ENCODE results near the gene KLHL12.

KLHL12 gene

DNA sequence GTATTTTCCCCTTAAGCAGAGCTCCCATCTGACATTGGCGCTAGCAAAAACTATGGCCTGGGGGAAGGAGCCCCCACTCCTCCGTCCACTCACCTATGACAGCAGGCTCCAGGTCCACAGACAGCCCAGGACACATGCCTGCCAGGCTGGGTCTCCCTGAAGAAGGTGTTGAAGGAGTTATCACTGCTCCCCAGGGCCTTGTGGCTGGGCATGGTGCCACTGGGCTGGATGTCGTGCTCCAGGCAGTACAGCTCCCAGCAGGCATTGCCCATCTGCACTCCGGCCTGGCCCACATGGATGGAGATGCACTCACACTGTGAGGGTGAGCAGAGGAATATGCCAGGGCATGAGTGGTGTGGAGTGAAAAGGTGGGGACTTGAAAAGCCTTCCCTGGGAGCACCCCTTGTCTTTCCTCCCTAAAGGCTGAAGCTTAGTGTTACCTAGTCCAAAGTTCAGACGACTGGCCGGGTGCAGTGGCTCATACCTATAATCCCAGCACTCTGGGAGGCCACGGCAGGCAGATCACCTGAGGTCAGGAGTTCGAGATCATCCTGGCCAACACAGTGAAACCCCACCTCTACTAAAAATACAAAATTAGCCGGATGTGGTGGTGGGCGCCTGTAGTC is 68.1 kb downstream of the KLHL12 start:
- TF ChIP-seq CTCF (conservative IDR thresholded peaks at IDR 0.05) (no peak), ZFX (IDR thresholded peaks at IDR 0.05) (no peak)
- no peak overlapping the region for H3K27ac ChIP-seq

GRCh38 chr1:202858331-202858730 is 68.7 kb downstream of the KLHL12 start:
- TF ChIP-seq CTCF (conservative IDR thresholded peaks at IDR 0.05) (no peak), ZFX (IDR thresholded peaks at IDR 0.05) (no peak)
- H3K27ac ChIP-seq: no peak overlapping the region

- TF ChIP-seq CTCF (conservative IDR thresholded peaks at IDR 0.05): no peak
- TF ChIP-seq ZFX (IDR thresholded peaks at IDR 0.05): no peak
- H3K27ac ChIP-seq: no peak overlapping the region
Measured at GRCh38 chr1:202857136-202857610, 69.9 kb downstream of the KLHL12 start.

DNA sequence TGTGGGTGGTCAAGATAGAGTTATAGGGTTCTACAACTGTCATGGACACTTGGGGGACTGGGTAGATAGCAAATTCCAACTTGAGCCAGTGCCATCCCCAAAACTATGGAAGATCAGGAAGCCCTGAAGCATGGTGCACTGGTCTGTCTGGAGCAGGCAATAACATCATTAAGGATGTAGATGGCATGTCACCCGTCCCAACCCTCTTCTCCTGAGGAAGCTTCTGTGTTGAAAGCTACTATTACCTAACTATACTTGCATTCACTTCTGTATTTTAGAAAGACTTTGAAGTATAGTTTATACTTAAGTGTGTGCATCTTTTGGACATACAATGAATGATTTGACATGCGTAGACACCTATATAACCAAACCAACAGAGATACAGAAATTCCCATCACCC is 71.0 kb downstream of the KLHL12 start:
- H3K27ac ChIP-seq: no peak overlapping the region
- no peak for TF ChIP-seq ZFX (IDR thresholded peaks at IDR 0.05)
- no peak for TF ChIP-seq CTCF (conservative IDR thresholded peaks at IDR 0.05)

DNA sequence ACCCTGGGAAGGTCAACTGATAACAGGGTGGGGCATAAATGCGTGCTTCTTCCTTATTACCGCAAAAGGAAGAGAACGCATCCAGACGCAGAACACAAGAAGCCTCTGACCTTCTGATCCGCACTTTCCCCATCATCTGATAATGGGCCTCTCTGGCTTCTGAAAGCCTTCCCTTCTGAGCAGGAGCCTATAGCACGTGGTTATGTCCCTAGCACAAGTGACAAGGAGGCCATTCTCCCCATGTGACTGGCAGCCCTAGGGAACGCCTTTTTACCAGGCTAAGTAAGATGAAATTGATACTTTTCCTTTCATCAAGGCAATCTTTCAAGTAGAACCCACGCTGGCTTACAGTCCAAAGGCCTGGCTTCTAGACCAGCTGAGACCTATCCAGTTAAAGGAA is 72.2 kb downstream of the KLHL12 start:
- no peak for TF ChIP-seq ZFX (IDR thresholded peaks at IDR 0.05)
- no peak for TF ChIP-seq CTCF (conservative IDR thresholded peaks at IDR 0.05)
- no peak overlapping the region for H3K27ac ChIP-seq

GRCh38 chr1:202852163-202852904 is 74.7 kb downstream of the KLHL12 start:
- TF ChIP-seq ZFX (IDR thresholded peaks at IDR 0.05) (no peak), CTCF (conservative IDR thresholded peaks at IDR 0.05) (no peak; the same call in 1 of the 2 replicates)
- H3K27ac ChIP-seq: no peak overlapping the region

- TF ChIP-seq CTCF (conservative IDR thresholded peaks at IDR 0.05) (no peak), ZFX (IDR thresholded peaks at IDR 0.05) (no peak)
- H3K27ac ChIP-seq: no peak overlapping the region
Measured at GRCh38 chr1:202850593-202851362, 76.3 kb downstream of the KLHL12 start.
